Left ventricle myocardium inferior (tissue), 1 donor: ENCODE results near the gene ELAVL4. TPM values are rescaled to one million over a fixed set of nuclear protein-coding genes. Genes with fewer than 3 reads are reported as not detected.

Experiments used
- DNase-seq: peaks from one replicate; pipeline ENCODE4 v3.0.0-alpha.2; 2020
- H3K27ac ChIP-seq: fragments of 200-600 bp; replicated peaks from 2 replicates; pipeline ENCODE4 v1.8.0; 2021
- H3K27me3 ChIP-seq: fragments of 200-600 bp; 2 replicates; pipeline ENCODE4 v1.8.0; 2021; ENCODE audit warnings: low read depth
- H3K36me3 ChIP-seq: fragments of 200-600 bp; 2 replicates; pipeline ENCODE4 v1.8.0; 2021
- H3K4me1 ChIP-seq: fragments of 200-600 bp; 2 replicates; pipeline ENCODE4 v1.8.0; 2021
- H3K4me3 ChIP-seq: fragments of 200-600 bp; 2 replicates; pipeline ENCODE4 v1.8.0; 2021; ENCODE audit warnings: mild to moderate bottlenecking, moderate library complexity
- H3K9me3 ChIP-seq: fragments of 200-600 bp; replicated peaks from 2 replicates; pipeline ENCODE4 v1.8.0; 2021
- intact Hi-C: fragments of 100-400 bp; cut with micrococcal nuclease; formaldehyde crosslinking; loops from one replicate; pipeline ENCODE4 v1.11.0; 2022
- total RNA-seq: library from RNA; stranded (reverse); fragmentation: NEBNext Ultra II Directional; extraction: Animal tissue kit (Norgen Biotek cat#: 25700); gene quantifications from one replicate; pipeline ENCODE4 v1.2.1, GENCODE V29; 2021
- TF ChIP-seq, protein P1 (sequence below): fragments of 200-600 bp; IDR thresholded peaks from 2 replicates; pipeline ENCODE4 v1.8.0; 2021; ENCODE audit warnings: antibody characterized with exemption, mild to moderate bottlenecking, borderline replicate concordance
- donor health status: DM: no; HTN: yes; CAD: no; lungs with severe emphysema.

Gene ELAVL4
- total RNA-seq, 1 donor from 2014 or later: not detected

DNA sequence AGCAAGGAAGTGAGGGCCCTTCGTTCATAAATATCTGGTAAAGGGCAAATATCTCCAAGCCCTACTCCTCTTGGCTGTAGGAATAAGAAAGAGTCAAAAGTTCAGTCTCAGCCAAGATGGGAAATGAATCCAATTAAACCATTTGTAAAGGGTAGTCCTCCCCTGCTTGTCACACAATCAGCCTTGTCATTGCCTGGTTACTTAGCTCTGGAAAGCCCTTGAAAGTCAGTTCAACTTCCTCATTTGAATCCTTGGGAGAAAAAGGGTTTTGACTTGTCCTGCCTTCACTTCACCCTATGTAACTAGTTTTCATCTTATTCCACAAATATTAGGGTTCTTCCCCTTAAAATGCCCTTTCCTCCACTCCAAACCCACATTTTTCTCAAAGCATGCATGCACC is 100.0 kb downstream of the ELAVL4 start:
- Histone ChIP-seq H3K27ac (no peak overlapping the region), H3K36me3 (no peaks in the 10 kb centered on the region), H3K27me3 (peaks cover 32% of the 10 kb centered on the region), H3K4me3 (no peak overlapping the region), H3K9me3 (no peaks in the 10 kb centered on the region), H3K4me1 (no peaks in the 10 kb centered on the region)
- DNase-seq: no peak
- intact Hi-C loops: no loop called here
- TF ChIP-seq, protein P1, sequence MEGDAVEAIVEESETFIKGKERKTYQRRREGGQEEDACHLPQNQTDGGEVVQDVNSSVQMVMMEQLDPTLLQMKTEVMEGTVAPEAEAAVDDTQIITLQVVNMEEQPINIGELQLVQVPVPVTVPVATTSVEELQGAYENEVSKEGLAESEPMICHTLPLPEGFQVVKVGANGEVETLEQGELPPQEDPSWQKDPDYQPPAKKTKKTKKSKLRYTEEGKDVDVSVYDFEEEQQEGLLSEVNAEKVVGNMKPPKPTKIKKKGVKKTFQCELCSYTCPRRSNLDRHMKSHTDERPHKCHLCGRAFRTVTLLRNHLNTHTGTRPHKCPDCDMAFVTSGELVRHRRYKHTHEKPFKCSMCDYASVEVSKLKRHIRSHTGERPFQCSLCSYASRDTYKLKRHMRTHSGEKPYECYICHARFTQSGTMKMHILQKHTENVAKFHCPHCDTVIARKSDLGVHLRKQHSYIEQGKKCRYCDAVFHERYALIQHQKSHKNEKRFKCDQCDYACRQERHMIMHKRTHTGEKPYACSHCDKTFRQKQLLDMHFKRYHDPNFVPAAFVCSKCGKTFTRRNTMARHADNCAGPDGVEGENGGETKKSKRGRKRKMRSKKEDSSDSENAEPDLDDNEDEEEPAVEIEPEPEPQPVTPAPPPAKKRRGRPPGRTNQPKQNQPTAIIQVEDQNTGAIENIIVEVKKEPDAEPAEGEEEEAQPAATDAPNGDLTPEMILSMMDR: no peak

DNA sequence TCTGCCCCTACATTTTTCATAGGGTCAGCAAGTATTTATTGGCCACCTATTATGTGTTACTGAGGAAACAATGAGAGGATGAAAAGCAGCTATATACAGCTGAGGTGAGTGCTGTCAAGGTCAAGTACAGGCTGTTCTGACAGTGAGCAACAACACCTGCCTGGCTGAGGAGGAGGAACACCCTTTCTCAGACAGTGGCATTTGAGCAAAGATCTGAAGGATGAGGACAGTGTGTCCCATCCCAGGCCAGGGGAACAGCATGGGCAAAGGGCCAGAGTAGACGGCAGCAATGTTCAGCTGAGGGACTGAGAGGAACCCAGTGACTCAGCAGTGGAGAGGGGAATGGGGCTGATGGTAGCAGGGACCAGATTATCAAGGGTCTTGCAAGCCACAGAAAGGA is 101.0 kb downstream of the ELAVL4 start:
- Histone ChIP-seq H3K4me3 (no peak overlapping the region), H3K9me3 (no peaks in the 10 kb centered on the region), H3K27ac (no peak overlapping the region), H3K4me1 (no peaks in the 10 kb centered on the region), H3K27me3 (peaks cover 26% of the 10 kb centered on the region), H3K36me3 (no peaks in the 10 kb centered on the region)
- DNase-seq: no peak
- TF ChIP-seq, protein P1: no peak
- intact Hi-C loops: no loop called here

DNA sequence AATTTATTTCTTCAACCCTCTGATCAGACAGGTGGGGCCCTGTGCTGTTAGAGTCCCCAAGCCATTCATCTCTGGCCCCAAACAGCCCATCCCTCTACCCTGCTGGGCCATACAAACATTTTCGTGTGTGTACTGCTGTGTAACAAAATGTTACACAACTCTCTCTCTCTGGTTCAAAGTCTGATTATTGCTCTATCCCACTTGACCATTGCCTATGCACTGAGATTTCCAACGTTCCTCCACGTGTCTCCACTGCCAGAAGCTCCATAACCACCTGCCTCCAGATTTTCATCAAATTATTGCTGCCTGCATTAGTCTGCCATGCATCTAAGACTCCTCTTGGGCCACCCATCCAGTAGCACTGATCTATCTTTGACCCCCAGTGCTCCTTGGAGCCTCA is 104.8 kb downstream of the ELAVL4 start:
- TF ChIP-seq, protein P1: no peak
- Histone ChIP-seq H3K4me1 (no peaks in the 10 kb centered on the region), H3K36me3 (no peaks in the 10 kb centered on the region), H3K4me3 (no peak overlapping the region), H3K9me3 (no peaks in the 10 kb centered on the region), H3K27me3 (peaks cover 16% of the 10 kb centered on the region), H3K27ac (no peak overlapping the region)
- intact Hi-C loops: no loop called here
- no peak for DNase-seq

DNA sequence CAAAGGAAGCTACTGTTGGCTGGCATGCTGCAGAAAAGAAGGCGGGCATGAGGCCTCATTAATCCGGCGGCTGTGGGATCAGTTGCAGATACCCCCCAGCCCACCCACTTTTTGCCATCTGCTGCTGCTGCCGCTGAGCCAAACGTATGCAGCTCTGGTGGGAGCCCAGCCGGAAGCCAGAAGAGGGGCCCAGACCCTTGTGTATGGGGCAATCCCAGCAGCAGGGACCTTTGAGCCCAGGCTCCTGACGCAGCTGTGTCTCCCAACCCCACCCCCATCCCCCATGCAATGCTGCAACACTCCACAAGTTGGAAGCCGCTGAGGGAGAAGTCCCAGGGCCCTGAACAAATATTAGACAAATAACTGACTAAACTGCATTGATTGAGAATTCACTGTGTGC is 106.0 kb downstream of the ELAVL4 start:
- no peak overlapping the region for H3K4me3 ChIP-seq
- H3K9me3 ChIP-seq: no peaks in the 10 kb centered on the region
- TF ChIP-seq, protein P1: no peak
- peaks cover 16% of the 10 kb centered on the region for H3K27me3 ChIP-seq
- intact Hi-C loops: no loop called here
- H3K36me3 ChIP-seq: no peaks in the 10 kb centered on the region
- no peaks in the 10 kb centered on the region for H3K4me1 ChIP-seq
- no peak for DNase-seq
- H3K27ac ChIP-seq: no peak overlapping the region

GRCh38 chr1:50218344-50219120 is 109.8 kb downstream of the ELAVL4 start:
- Histone ChIP-seq H3K9me3 (peaks cover 4% of the 10 kb centered on the region), H3K36me3 (no peaks in the 10 kb centered on the region), H3K27me3 (peaks cover 6% of the 10 kb centered on the region), H3K4me1 (no peaks in the 10 kb centered on the region), H3K27ac (no peak overlapping the region), H3K4me3 (no peak overlapping the region)
- intact Hi-C loops: no loop called here
- no peak for DNase-seq
- TF ChIP-seq, protein P1: no peak
